Gastroesophageal sphincter (tissue), 4 donors: ENCODE measurements around the gene CLDN8. TPM values are rescaled to one million over a fixed set of nuclear protein-coding genes. Genes with fewer than 3 reads are reported as not detected.

Experiments used
- ATAC-seq: fragments of 150-250 bp; one replicate; pipeline ENCODE4 v1.9.1; 2016; ENCODE audit warnings: mild to moderate bottlenecking, moderate library complexity
- H3K27ac ChIP-seq, 4 donors: fragments of 200-600 bp; sonication (generic) in 3 of 4; 1 replicate in 3 of 4; 2 replicates in 1 of 4; pipeline ENCODE4 v1.5.1; 2016 to 2019
- H3K27me3 ChIP-seq: fragments of 200-600 bp; sonication (generic); one replicate; pipeline ENCODE4 v1.5.1; 2019
- H3K36me3 ChIP-seq, 2 donors: fragments of 200-600 bp; sonication (generic); one replicate each; pipeline ENCODE4 v1.5.1; 2019; ENCODE audit warnings: control low read depth in 1 of 2
- H3K4me1 ChIP-seq, 3 donors: fragments of 200-600 bp; sonication (generic); 1 replicate in 2 of 3; 2 replicates in 1 of 3; pipeline ENCODE4 v1.5.1; 2016 to 2019; ENCODE audit warnings: control low read depth in 2 of 3
- H3K4me3 ChIP-seq, 2 donors: fragments of 200-600 bp; sonication (generic); one replicate each; pipeline ENCODE4 v1.5.1; 2019; ENCODE audit warnings: mild to moderate bottlenecking in 1 of 2, moderate library complexity in 1 of 2
- H3K9me3 ChIP-seq, 3 donors: fragments of 200-600 bp; sonication (generic); one replicate each; pipeline ENCODE4 v1.5.1; 2017 to 2019; ENCODE audit warnings: control low read depth in 2 of 3
- CTCF ChIP-seq, 4 experiments: fragments of 200-600 bp in 2 of 4; fragments of 450-650 bp in 2 of 4; sonication (generic) in 1 of 4; IDR thresholded peaks; one replicate each; pipeline ENCODE4 v1.5.1; 2017 to 2019; ENCODE audit warnings: antibody characterized with exemption in 4 of 4, mild to moderate bottlenecking in 2 of 4, moderate library complexity in 2 of 4
- EP300 ChIP-seq: sonication (generic); formaldehyde crosslinking; IDR thresholded peaks from one replicate; pipeline ENCODE4 v1.6.1; 2017; ENCODE audit warnings: antibody characterized with exemption, mild to moderate bottlenecking
- POLR2A ChIP-seq, 2 donors: fragments of 450-650 bp; IDR thresholded peaks; one replicate each; pipeline ENCODE4 v1.6.1; 2017; ENCODE audit warnings: antibody characterized with exemption in 2 of 2, mild to moderate bottlenecking in 2 of 2, moderate library complexity in 1 of 2
- POLR2AphosphoS5 ChIP-seq: sonication (generic); formaldehyde crosslinking; IDR thresholded peaks from one replicate; pipeline ENCODE4 v1.6.1; 2017; ENCODE audit warnings: antibody characterized with exemption
- WGBS, 2 donors: methylation state at CpG; one replicate each; pipeline ENCODE4 v1.1.5; 2018; ENCODE audit warnings: low coverage in 1 of 2; 5-methylcytosine and 5-hydroxymethylcytosine counted together
- total RNA-seq, 4 donors: library from RNA; depleted of rRNA; stranded (reverse); fragments of >200 nt; gene quantifications; one replicate each; pipeline ENCODE4 v1.1.0, GENCODE V29; 2016

Gene CLDN8
- 1 to 10 TPM in 1 of 4 donors, not detected in 3; 2.1 TPM for total RNA-seq

DNA sequence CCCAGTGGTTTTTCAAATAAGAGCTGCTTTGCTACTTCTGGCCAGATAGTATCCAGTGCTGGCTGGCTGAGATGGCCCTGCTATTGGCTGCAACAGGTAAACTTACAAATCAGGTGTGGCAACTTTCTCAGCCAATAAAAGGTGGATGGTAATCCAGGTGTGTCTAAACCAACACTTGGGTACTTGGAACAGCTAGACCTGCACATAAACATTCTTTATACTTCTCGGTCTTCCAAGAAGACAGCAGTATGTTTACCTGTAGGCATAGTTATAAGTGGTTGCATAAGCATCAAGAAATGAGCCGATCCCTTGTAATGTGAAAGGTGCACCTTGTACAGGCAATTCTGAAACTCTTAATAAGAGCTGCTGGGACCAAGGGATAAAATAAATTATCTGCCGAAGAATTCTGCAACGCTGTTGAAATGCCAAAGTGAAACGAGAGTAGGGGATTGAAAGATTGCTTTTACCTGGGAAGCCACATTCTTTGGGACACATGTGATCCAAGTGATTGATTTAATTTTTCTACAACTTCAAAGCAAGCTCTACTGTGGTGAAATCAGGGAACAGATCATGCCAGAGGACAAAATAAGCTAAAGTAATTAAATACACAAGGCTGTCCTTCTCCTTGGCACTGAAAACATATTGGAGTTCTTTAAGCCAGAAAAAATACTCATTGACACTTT is at the start of gene CLDN8:
TSS of gene CLDN8 (minus strand) at position 57 of the 683 bp plus-strand sequence. CDS start 172 bp downstream, outside the sequence.
- Histone ChIP-seq H3K4me1 (no peaks in the 10 kb centered on the region), H3K4me3 (no peak within 1 kb of the TSS), H3K27me3 (no peaks in the 10 kb centered on the region), H3K9me3 (no peaks in the 10 kb centered on the region), H3K27ac (no peak within 1 kb of the TSS), H3K36me3 (no peaks in the 10 kb centered on the region)
- 40 to 78% methylated on average over 4 to 5 of the region's 5 CpGs for WGBS, 2 donors
- TF ChIP-seq CTCF (IDR thresholded peaks at IDR 0.05) (no peak), POLR2A (IDR thresholded peaks at IDR 0.05) (no peak)
- no peak for ATAC-seq

GRCh38 chr21:30257773-30258172 is 41.9 kb upstream of the CLDN8 start:
- WGBS, 2 donors = 64% methylated on average over 4 of the region's 4 CpGs; no CpG with 5 or more reads in 1 of the 2 donors
- Histone ChIP-seq H3K36me3 (no peaks in the 10 kb centered on the region), H3K4me3 (no peak overlapping the region), H3K4me1 (no peaks in the 10 kb centered on the region), H3K27ac (no peak overlapping the region), H3K27me3 (no peaks in the 10 kb centered on the region), H3K9me3 (no peaks in the 10 kb centered on the region)
- ATAC-seq = no peak
- TF ChIP-seq EP300 (no peak), POLR2AphosphoS5 (no peak), CTCF (IDR thresholded peaks at IDR 0.05) (no peak), POLR2A (IDR thresholded peaks at IDR 0.05) (no peak)

DNA sequence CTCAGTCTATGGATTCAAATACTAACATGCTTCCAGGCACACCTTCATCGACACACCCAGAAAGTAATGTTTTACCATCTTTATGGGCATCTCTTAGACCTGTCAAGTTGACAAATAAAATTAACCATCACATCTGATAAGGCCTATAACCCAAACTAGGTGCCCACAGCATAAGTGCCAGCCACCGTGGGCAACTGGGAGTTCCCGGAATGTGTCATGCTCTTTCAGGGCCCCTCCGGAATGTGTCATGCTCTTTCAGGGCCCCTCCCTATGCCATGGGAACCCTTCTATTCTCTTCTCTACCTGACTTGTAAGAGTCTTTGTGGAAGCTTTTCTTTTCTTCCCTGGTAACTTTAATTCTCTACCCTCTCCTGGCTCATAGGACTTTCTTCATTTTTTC is 40.2 kb upstream of the CLDN8 start:
- Histone ChIP-seq H3K27ac (no peak overlapping the region), H3K36me3 (no peaks in the 10 kb centered on the region), H3K27me3 (no peaks in the 10 kb centered on the region), H3K4me1 (no peaks in the 10 kb centered on the region), H3K9me3 (no peaks in the 10 kb centered on the region), H3K4me3 (no peak overlapping the region)
- 84 to 96% methylated on average over 3 to 4 of the region's 4 CpGs for WGBS, 2 donors
- TF ChIP-seq EP300 (no peak), CTCF (IDR thresholded peaks at IDR 0.05) (no peak), POLR2AphosphoS5 (no peak), POLR2A (IDR thresholded peaks at IDR 0.05) (no peak)
- no peak for ATAC-seq

GRCh38 chr21:30255679-30256078 is 39.8 kb upstream of the CLDN8 start:
- H3K4me3 ChIP-seq = no peak overlapping the region
- WGBS, 2 donors = 33 to 100% methylated on average over 1 of the region's 1 CpG
- ATAC-seq = no peak
- H3K4me1 ChIP-seq = no peaks in the 10 kb centered on the region
- no peak overlapping the region for H3K27ac ChIP-seq
- TF ChIP-seq EP300 (no peak), POLR2A (IDR thresholded peaks at IDR 0.05) (no peak), POLR2AphosphoS5 (no peak), CTCF (IDR thresholded peaks at IDR 0.05) (no peak)
- H3K9me3 ChIP-seq = no peaks in the 10 kb centered on the region
- H3K27me3 ChIP-seq = no peaks in the 10 kb centered on the region
- H3K36me3 ChIP-seq = no peaks in the 10 kb centered on the region

GRCh38 chr21:30251781-30252180 is 35.9 kb upstream of the CLDN8 start:
- Histone ChIP-seq H3K4me3 (no peak overlapping the region), H3K9me3 (no peaks in the 10 kb centered on the region), H3K27me3 (no peaks in the 10 kb centered on the region), H3K36me3 (no peaks in the 10 kb centered on the region), H3K27ac (no peak overlapping the region), H3K4me1 (no peaks in the 10 kb centered on the region)
- no peak for TF ChIP-seq POLR2A (IDR thresholded peaks at IDR 0.05)
- WGBS, 2 donors = 71 to 100% methylated on average over 1 of the region's 1 CpG
- no peak for ATAC-seq
